GM18870 (cell line): ENCODE results near the gene HPGDS.
"Not testable (repeated sequence)": the region's sequence is repeated elsewhere in the genome, so short reads cannot be mapped to it uniquely, and the experiment has no call there.

Experiments used
- ATAC-seq: cut with Tn5 transposase; IDR thresholded peaks from one replicate; pipeline ENCODE4 v1.9.1; 2021; ENCODE audit warnings: moderate library complexity; ENCODE audit not compliant: unreplicated experiment

Gene HPGDS

GRCh38 chr4:94342694-94343093 lies at the start of gene HPGDS:
TSS of gene HPGDS (minus strand) at chr4:94342836. CDS start at chr4:94334629, 8,207 bp downstream.
- no peak for ATAC-seq

- ATAC-seq, result no peak
Measured at GRCh38 chr4:94390804-94391410, 48.3 kb upstream of the HPGDS start.

- no peak for ATAC-seq
Measured at GRCh38 chr4:94389595-94390267, 47.1 kb upstream of the HPGDS start.

- ATAC-seq, result not testable (repeated sequence)
Measured at GRCh38 chr4:94387965-94388364, 45.3 kb upstream of the HPGDS start.

GRCh38 chr4:94385452-94385851 lies 42.8 kb upstream of the HPGDS start:
- ATAC-seq, result not testable (repeated sequence)

GRCh38 chr4:94382891-94383290 lies 40.3 kb upstream of the HPGDS start:
- not testable (repeated sequence) for ATAC-seq

- ATAC-seq, result no peak
Measured at GRCh38 chr4:94378047-94378446, 35.4 kb upstream of the HPGDS start.

GRCh38 chr4:94377294-94377693 lies 34.7 kb upstream of the HPGDS start:
- ATAC-seq, result no peak

GRCh38 chr4:94375364-94375763 lies 32.7 kb upstream of the HPGDS start:
- ATAC-seq, result no peak

- ATAC-seq, result no peak
Measured at GRCh38 chr4:94373752-94374151, 31.1 kb upstream of the HPGDS start.

GRCh38 chr4:94372991-94373390 lies 30.4 kb upstream of the HPGDS start:
- no peak for ATAC-seq

GRCh38 chr4:94372228-94372978 lies 29.8 kb upstream of the HPGDS start:
- no peak for ATAC-seq

- ATAC-seq, result no peak
Measured at GRCh38 chr4:94371290-94371689, 28.7 kb upstream of the HPGDS start.

- ATAC-seq, result no peak
Measured at GRCh38 chr4:94370533-94371254, 28.1 kb upstream of the HPGDS start.

GRCh38 chr4:94369046-94369445 lies 26.4 kb upstream of the HPGDS start:
- ATAC-seq, result no peak

GRCh38 chr4:94368459-94368858 lies 25.8 kb upstream of the HPGDS start:
- ATAC-seq, result no peak

GRCh38 chr4:94365304-94365703 lies 22.7 kb upstream of the HPGDS start:
- ATAC-seq, result no peak

GRCh38 chr4:94364527-94364926 lies 21.9 kb upstream of the HPGDS start:
- ATAC-seq, result no peak

GRCh38 chr4:94363136-94363655 lies 20.6 kb upstream of the HPGDS start:
- ATAC-seq, result no peak

GRCh38 chr4:94359838-94360237 lies 17.2 kb upstream of the HPGDS start:
- no peak for ATAC-seq

GRCh38 chr4:94359221-94359620 lies 16.6 kb upstream of the HPGDS start:
- ATAC-seq, result no peak
